Stimulated activated CD4-positive, alpha-beta T cell treated with anti-CD3 and anti-CD28 coated beads, Interleukin-1b, Interleukin-23, amount 100 ng/mL, for 1 hour (primary cell): ENCODE data around the gene TBC1D23.
"Not testable (repeated sequence)": the region's sequence is repeated elsewhere in the genome, so short reads cannot be mapped to it uniquely, and the experiment has no call there.

ENCODE experiments used
- DNase-seq, 2 donors: peaks; one replicate each; pipeline ENCODE4 v3.0.0-alpha.2; 2020; ENCODE audit warnings: low read depth in 2 of 2

Gene TBC1D23

GRCh38 chr3:100256731-100257151 lies 4.1 kb upstream of the TBC1D23 start:
- DNase-seq, result no peak

DNA sequence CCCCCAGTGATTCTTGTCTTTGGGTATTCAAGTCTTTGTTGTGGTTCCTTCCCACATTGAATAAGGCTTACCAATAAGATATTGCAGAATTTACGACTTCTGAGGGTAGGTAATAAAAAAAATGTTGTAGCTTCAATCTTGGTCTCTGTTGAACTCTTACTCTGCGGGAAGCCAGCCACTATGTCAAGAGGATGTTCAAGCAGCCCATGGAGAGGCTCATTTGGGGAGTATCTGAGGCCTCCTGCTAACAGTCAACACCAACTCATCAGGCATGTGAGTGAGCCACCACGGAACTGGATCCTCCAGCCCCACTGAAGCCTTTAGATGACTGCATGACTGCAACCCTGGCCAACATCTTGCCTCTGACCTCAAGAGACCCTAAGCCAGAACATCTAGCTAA lies 3.2 kb upstream of the TBC1D23 start:
- DNase-seq, result no peak

GRCh38 chr3:100260081-100260684 lies 609 bp upstream of the TBC1D23 start:
- no peak for DNase-seq

- DNase-seq, result no peak
These were observed 702 bp downstream of the TBC1D23 start for GRCh38 chr3:100261485-100261903.

DNA sequence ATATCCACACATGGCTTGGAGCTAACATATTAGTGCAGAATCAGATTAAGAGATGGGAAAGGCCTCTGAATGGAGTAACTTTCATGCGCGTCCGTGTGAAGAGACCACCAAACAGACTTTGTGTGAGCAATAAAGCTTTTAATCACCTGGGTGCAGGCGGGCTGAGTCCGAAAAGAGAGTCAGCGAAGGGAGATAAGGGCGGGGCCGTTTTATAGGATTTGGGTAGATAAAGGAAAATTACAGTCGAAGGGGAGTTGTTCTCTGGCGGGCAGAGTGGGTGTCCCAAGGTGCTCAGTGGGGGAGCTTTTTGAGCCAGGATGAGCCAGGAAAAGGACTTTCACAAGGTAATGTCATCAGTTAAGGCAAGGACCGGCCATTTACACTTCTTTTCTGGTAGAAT lies 2.1 kb downstream of the TBC1D23 start:
- not testable (repeated sequence) for DNase-seq

- DNase-seq, result no peak
These were observed 2.8 kb downstream of the TBC1D23 start for GRCh38 chr3:100263583-100263982.

- no peak for DNase-seq
These were observed 3.5 kb downstream of the TBC1D23 start for GRCh38 chr3:100264242-100264641.

DNA sequence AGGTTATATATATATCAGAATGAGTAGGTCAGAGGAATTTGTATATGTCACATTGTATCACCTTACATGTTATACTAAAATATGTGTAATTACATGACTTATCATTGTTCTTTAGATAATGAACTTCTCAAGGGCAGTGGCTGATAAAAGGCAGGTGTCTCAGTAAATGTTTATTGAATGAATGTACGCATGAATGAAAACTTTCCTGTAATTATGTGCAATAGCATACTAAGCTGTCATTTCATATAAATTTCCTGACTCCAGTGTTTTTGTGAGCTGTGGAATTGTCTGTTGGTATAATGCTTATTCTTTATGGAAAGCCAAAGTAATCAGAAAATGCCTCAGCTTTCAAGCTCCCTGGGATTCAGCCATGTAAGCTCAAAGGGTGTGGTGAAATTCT lies 4.2 kb downstream of the TBC1D23 start:
- DNase-seq, result no peak

GRCh38 chr3:100266531-100266930 lies 5.7 kb downstream of the TBC1D23 start:
- DNase-seq, result no peak

- no peak for DNase-seq
These were observed 7.4 kb downstream of the TBC1D23 start for GRCh38 chr3:100268156-100268555.

DNA sequence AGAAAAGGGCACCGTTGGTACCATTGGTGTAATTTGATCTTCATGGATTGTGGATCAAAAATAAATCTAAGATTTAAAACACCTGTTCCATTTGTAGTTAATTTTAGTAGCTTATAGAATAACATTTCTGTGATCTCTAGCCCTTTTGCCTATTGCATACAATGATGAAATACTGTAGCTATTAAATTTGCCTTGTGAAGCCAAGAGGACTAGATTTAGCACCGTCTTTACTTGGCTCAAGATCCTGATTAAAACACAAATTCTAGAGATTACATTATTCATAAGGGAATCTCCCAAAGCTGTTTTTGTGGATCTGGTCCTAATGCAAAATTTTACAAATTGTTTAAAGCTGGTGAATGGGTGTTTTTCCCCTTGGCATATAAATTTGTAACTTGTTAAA lies 8.2 kb downstream of the TBC1D23 start:
- no peak for DNase-seq

- no peak for DNase-seq
These were observed 8.8 kb downstream of the TBC1D23 start for GRCh38 chr3:100269410-100270214.

- DNase-seq, result no peak
These were observed 9.4 kb downstream of the TBC1D23 start for GRCh38 chr3:100270215-100270583.

DNA sequence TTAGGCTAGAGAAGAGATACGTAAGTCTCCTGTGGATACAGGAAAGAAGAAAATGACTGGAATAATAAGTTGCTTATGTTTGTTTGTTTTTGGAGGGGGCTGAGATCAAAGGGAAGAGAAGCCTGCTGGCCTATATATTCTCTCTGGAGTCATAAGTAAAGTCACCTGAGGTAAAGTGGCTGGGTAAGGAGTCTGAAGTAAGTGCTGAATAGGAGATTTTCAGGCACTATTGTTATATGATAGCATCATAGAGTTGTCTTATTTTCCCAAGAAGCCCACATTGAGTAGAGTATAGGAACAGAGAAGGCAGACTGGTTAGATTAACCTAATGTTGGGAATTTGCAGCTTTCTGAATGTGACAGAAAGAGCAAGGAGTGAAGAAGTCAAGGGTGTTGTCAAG lies 10.7 kb downstream of the TBC1D23 start:
- DNase-seq, result no peak

DNA sequence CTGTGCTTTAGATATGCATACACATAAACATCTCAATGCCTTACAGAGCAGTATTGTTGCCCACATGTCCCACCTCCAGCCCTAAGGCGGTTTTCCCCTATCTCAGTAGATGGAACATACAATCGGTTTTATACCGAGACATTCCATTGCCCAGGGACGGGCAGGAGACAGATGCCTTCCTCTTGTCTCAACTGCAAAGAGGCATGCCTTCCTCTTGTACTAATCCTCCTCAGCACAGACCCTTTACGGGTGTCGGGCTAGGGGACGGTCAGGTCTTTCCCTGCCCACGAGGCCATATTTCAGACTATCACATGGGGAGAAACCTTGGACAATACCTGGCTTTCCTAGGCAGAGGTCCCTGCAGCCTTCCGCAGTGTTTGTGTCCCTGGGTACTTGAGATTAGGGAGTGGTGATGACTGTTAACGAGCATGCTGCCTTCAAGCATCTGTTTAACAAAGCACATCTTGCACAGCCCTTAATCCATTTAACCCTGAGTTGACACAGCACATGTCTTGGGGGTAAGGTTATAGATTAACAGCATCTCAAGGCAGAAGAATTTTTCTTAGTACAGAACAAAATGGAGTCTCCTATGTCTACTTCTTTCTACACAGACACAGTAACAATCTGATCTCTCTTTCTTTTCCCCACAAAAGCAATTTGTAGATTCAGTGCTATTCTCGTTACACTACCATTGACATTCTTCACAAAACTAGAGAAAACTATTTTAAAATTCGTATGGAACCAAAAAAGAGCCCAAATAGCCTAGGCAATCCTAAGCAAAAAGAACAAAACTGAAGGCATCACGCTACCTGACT lies 12.2 kb downstream of the TBC1D23 start:
- DNase-seq, result not testable (repeated sequence)

- DNase-seq, result no peak
These were observed 13.6 kb downstream of the TBC1D23 start for GRCh38 chr3:100274361-100274760.

DNA sequence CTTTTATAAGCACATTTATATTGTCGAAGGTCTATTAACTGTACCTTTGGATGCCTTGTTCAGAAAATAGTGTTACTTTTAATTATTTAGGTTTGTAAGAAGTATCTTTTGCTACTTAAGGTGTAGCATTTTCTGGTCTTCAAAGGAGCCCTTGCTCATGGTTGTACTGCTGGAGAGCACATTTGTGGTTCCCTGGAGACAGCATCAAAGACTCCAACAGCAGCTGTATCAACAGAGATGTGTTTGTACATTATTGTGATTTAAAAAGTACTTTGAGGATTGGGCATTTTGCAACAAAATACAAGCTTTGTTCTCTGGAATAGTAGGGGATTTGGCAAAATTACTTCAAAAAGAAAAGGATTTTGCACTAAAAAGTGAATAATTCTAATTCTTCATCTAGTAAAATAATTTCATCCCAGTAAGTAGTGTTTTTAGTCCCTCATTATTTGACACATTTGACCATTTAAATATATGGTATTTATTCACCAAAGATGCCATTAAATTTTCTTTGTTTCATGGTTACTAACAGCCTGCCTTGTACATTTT lies 16.5 kb downstream of the TBC1D23 start:
- DNase-seq, result no peak

DNA sequence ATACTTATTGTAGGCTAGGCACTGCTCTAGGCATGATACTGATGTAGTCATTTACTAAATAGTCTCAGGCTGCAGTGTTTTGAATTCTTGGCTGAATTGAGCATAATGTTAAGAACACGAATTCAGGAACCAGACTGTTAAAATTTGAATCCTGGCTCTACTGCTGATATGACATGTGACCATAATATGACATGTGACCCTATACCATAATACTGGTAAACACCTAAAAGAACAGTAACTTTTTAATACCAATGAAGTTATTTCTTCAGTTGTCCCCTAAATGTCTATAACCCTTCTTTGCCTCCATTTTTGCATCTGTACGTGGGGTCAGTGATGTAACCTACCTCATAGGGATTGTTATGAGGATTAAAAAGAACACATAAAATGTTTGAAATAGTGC lies 18.1 kb downstream of the TBC1D23 start:
- no peak for DNase-seq

- DNase-seq, result no peak
These were observed 27.6 kb downstream of the TBC1D23 start for GRCh38 chr3:100288288-100288894.

GRCh38 chr3:100289339-100289738 lies 28.5 kb downstream of the TBC1D23 start:
- DNase-seq, result no peak

DNA sequence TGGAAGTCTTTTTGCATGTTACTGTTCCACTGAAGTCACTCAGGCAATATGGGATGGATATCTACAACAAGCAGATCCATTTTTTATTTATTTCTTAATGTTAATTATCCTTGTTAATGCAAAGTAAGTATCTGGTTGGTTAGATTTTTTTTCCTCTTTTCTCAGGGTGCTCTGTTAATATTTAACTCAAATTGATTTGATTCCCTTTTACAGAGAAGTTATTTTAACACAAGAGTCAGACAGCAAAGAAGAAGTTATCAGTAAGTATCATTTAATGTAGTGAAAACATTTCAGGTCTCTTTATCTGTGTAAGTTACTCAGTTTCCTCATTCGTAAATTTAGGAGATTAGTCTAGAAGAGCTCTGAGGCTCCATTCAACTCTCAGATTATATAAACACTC lies 34.3 kb downstream of the TBC1D23 start:
- DNase-seq, result no peak

DNA sequence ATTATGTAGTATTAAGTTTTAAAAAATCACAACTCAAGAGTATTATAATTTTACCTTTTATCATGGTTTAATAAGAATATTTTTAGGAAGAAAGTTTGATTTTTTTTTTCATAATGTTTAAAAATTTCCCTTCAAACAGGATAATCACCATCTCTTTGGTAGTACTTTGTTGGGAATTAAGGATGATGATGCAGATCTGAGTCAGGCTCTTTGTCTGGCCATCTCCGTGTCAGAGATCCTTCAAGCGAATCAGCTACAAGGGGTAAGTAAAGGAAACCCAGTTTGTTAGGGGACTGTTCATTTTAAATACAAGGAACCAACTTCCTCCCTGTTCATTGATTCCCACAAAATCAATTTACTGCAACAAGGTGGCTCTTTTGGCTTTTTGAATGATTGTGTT lies 37.0 kb downstream of the TBC1D23 start:
- no peak for DNase-seq
